ENCODE results near the gene ORM1. TPM values are rescaled to one million over a fixed set of nuclear protein-coding genes. Genes with fewer than 3 reads are reported as not detected.

Gene ORM1
- total RNA-seq, 1 donor from 2014 or later, result 5.2 TPM

- intact Hi-C loops (cut with DNase I), result no loop called here
- no peak overlapping the region for H3K27ac ChIP-seq
- no peak for ATAC-seq
- no peaks in the 10 kb centered on the region for H3K9me3 ChIP-seq
- no peaks in the 10 kb centered on the region for H3K27me3 ChIP-seq
- peaks cover 3% of the 10 kb centered on the region for H3K4me1 ChIP-seq
- peak; percentile 48 for DNase-seq
- no peak overlapping the region for H3K4me3 ChIP-seq
- H3K36me3 ChIP-seq, result peaks cover 100% of the 10 kb centered on the region
- TF ChIP-seq, protein P1, sequence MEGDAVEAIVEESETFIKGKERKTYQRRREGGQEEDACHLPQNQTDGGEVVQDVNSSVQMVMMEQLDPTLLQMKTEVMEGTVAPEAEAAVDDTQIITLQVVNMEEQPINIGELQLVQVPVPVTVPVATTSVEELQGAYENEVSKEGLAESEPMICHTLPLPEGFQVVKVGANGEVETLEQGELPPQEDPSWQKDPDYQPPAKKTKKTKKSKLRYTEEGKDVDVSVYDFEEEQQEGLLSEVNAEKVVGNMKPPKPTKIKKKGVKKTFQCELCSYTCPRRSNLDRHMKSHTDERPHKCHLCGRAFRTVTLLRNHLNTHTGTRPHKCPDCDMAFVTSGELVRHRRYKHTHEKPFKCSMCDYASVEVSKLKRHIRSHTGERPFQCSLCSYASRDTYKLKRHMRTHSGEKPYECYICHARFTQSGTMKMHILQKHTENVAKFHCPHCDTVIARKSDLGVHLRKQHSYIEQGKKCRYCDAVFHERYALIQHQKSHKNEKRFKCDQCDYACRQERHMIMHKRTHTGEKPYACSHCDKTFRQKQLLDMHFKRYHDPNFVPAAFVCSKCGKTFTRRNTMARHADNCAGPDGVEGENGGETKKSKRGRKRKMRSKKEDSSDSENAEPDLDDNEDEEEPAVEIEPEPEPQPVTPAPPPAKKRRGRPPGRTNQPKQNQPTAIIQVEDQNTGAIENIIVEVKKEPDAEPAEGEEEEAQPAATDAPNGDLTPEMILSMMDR (IDR thresholded peaks at IDR 0.05), result no peak
These were observed 32.9 kb downstream of the ORM1 start for GRCh38 chr9:114355821-114356220.

DNA sequence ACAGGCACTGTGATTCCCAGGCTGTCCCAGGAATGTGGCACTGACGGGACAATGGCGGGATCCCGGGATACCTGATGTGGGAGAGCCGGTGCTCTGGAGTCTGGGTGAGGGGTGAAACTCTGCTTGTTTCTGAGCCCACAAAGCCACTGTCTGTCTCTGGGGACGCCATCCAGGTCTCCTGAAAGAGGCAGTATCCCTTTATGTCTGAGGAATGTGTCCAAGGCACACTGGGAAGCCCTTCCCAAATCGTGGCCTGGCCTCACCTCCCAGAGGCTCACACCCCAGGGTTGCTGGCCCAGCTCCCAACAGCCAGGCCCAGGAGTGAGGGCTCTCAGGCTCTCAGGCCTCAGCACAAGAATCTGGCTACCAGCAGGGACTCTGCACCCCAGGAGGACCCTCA lies 33.9 kb downstream of the ORM1 start:
- no peaks in the 10 kb centered on the region for H3K4me1 ChIP-seq
- DNase-seq, result peak; percentile 47
- H3K27me3 ChIP-seq, result no peaks in the 10 kb centered on the region
- H3K4me3 ChIP-seq, result no peak overlapping the region
- H3K9me3 ChIP-seq, result no peaks in the 10 kb centered on the region
- intact Hi-C loops (cut with DNase I), result no loop called here
- H3K36me3 ChIP-seq, result peaks cover 100% of the 10 kb centered on the region
- no peak overlapping the region for H3K27ac ChIP-seq
- ATAC-seq, result no peak
- TF ChIP-seq, protein P1 (IDR thresholded peaks at IDR 0.05), result no peak

- TF ChIP-seq, protein P1 (IDR thresholded peaks at IDR 0.05), result no peak
- Histone ChIP-seq H3K4me1 (no peaks in the 10 kb centered on the region), H3K9me3 (no peaks in the 10 kb centered on the region), H3K27me3 (no peaks in the 10 kb centered on the region), H3K4me3 (no peak overlapping the region), H3K36me3 (peaks cover 100% of the 10 kb centered on the region), H3K27ac (no peak overlapping the region)
- intact Hi-C loops (cut with DNase I), result no loop called here
- DNase-seq (no peak), ATAC-seq (no peak)
These were observed 34.5 kb downstream of the ORM1 start for GRCh38 chr9:114357360-114357759.

GRCh38 chr9:114357911-114358328 lies 35.0 kb downstream of the ORM1 start:
- ATAC-seq (no peak), DNase-seq (peak; percentile 49)
- Histone ChIP-seq H3K4me3 (no peak overlapping the region), H3K36me3 (peaks cover 99% of the 10 kb centered on the region), H3K9me3 (no peaks in the 10 kb centered on the region), H3K27me3 (no peaks in the 10 kb centered on the region), H3K27ac (no peak overlapping the region), H3K4me1 (no peaks in the 10 kb centered on the region)
- intact Hi-C loops (cut with DNase I), result no loop called here
- TF ChIP-seq, protein P1 (IDR thresholded peaks at IDR 0.05), result no peak

GRCh38 chr9:114359801-114360200 lies 36.9 kb downstream of the ORM1 start:
- DNase-seq (peak; percentile 44), ATAC-seq (no peak)
- no peak overlapping the region for H3K4me3 ChIP-seq
- H3K4me1 ChIP-seq, result peaks cover 16% of the 10 kb centered on the region
- no peaks in the 10 kb centered on the region for H3K9me3 ChIP-seq
- no peak overlapping the region for H3K27ac ChIP-seq
- TF ChIP-seq, protein P1 (IDR thresholded peaks at IDR 0.05), result no peak
- no peaks in the 10 kb centered on the region for H3K27me3 ChIP-seq
- H3K36me3 ChIP-seq, result peaks cover 99% of the 10 kb centered on the region
- intact Hi-C loops (cut with DNase I), result no loop called here

GRCh38 chr9:114361542-114361941 lies 38.6 kb downstream of the ORM1 start:
- peak; percentile 43 for DNase-seq
- Histone ChIP-seq H3K4me3 (no peak overlapping the region), H3K36me3 (peaks cover 87% of the 10 kb centered on the region), H3K27ac (no peak overlapping the region), H3K27me3 (no peaks in the 10 kb centered on the region), H3K4me1 (peaks cover 31% of the 10 kb centered on the region), H3K9me3 (no peaks in the 10 kb centered on the region)
- ATAC-seq, result no peak
- TF ChIP-seq, protein P1 (IDR thresholded peaks at IDR 0.05), result no peak
- intact Hi-C loops (cut with DNase I), result no loop called here

Data from upper lobe of right lung (tissue), 1 donor.